GM23248 (cell line): ENCODE data around the gene METTL27. TPM values are rescaled to one million over a fixed set of nuclear protein-coding genes. Genes with fewer than 3 reads are reported as not detected.
"Not testable (repeated sequence)": the region's sequence is repeated elsewhere in the genome, so short reads cannot be mapped to it uniquely, and the experiment has no call there.

Experiments used
- DNase-seq: peaks from one replicate; pipeline ENCODE4 v3.0.0-alpha.2; 2015
- H2AFZ ChIP-seq: fragments of 200-600 bp; sonication (generic); 2 replicates; pipeline ENCODE4 v1.6.1; 2016; ENCODE audit warnings: antibody characterized with exemption
- H3F3A ChIP-seq: fragments of 200-600 bp; sonication (generic); 2 replicates; pipeline ENCODE4 v1.6.1; 2016; ENCODE audit warnings: mild to moderate bottlenecking, antibody characterized with exemption, mixed run types; ENCODE audit not compliant: insufficient read depth
- H3K27ac ChIP-seq: fragments of 200-600 bp; sonication (generic); 2 replicates; pipeline ENCODE4 v1.5.1; 2016; ENCODE audit warnings: mild to moderate bottlenecking
- H3K27me3 ChIP-seq: fragments of 200-600 bp; sonication (generic); replicated peaks from 2 replicates; pipeline ENCODE4 v1.6.1; 2016; ENCODE audit warnings: mild to moderate bottlenecking; ENCODE audit not compliant: insufficient read depth
- H3K36me3 ChIP-seq: fragments of 200-600 bp; sonication (generic); 2 replicates; pipeline ENCODE4 v1.6.1; 2016; ENCODE audit warnings: low read depth, mild to moderate bottlenecking
- H3K4me1 ChIP-seq: fragments of 200-600 bp; sonication (generic); 2 replicates; pipeline ENCODE4 v1.6.1; 2016; ENCODE audit warnings: mild to moderate bottlenecking; ENCODE audit not compliant: insufficient read depth
- H3K4me2 ChIP-seq: fragments of 200-600 bp; sonication (generic); one replicate; pipeline ENCODE4 v1.6.1; 2016; ENCODE audit warnings: mild to moderate bottlenecking; ENCODE audit not compliant: unreplicated experiment
- H3K4me3 ChIP-seq: fragments of 200-600 bp; sonication (generic); 2 replicates; pipeline ENCODE4 v1.5.1; 2016; ENCODE audit warnings: mild to moderate bottlenecking
- H3K79me2 ChIP-seq: fragments of 200-600 bp; sonication (generic); 2 replicates; pipeline ENCODE4 v1.6.1; 2016; ENCODE audit warnings: mild to moderate bottlenecking; ENCODE audit not compliant: insufficient read depth
- H3K9ac ChIP-seq: fragments of 200-600 bp; sonication (generic); 2 replicates; pipeline ENCODE4 v1.6.1; 2016; ENCODE audit warnings: mild to moderate bottlenecking
- H3K9me2 ChIP-seq: fragments of 200-600 bp; sonication (generic); 2 replicates; pipeline ENCODE4 v1.6.1; 2016; ENCODE audit warnings: mixed run types, mild to moderate bottlenecking, moderate library complexity; ENCODE audit not compliant: insufficient read depth
- H3K9me3 ChIP-seq: fragments of 200-600 bp; sonication (generic); one replicate; pipeline ENCODE4 v1.6.1; 2017; ENCODE audit warnings: low read depth
- H4K20me1 ChIP-seq: fragments of 200-600 bp; sonication (generic); 2 replicates; pipeline ENCODE4 v1.6.0; 2016; ENCODE audit not compliant: insufficient read depth
- EZH2 ChIP-seq: fragments of 200-600 bp; sonication (generic); IDR thresholded peaks from 2 replicates; pipeline ENCODE4 v1.6.1; 2018; ENCODE audit warnings: antibody characterized with exemption, mild to moderate bottlenecking; ENCODE audit not compliant: insufficient read depth, poor library complexity, severe bottlenecking
- EZH2phosphoT487 ChIP-seq: fragments of 200-600 bp; sonication (generic); IDR thresholded peaks from 2 replicates; pipeline ENCODE4 v1.6.1; 2018; ENCODE audit warnings: antibody characterized with exemption, moderate library complexity, mild to moderate bottlenecking, low read depth; ENCODE audit not compliant: insufficient read depth
- WGBS, 2 experiments: methylation state at CpG; one replicate each; pipeline ENCODE4 v1.1.6; 2015 to 2017; ENCODE audit warnings: low lambda C conversion rate in 2 of 2, low coverage in 1 of 2; ENCODE audit errors: missing lambda C conversion rate in 2 of 2; 5-methylcytosine and 5-hydroxymethylcytosine counted together
- in situ Hi-C: fragments of 300-500 bp; cut with MboI; formaldehyde crosslinking; loops from 2 replicates; pipeline ENCODE4 v1.15.0; 2020
- polyA plus RNA-seq: library from polyadenylated mRNA; unstranded; fragments of >200 nt; fragmentation: Nextera tagmentation; extraction: Ambion mirVana; gene quantifications from 2 replicates; pipeline ENCODE4 v1.2.1, GENCODE V29; 2016
- total RNA-seq: library from RNA; depleted of rRNA; stranded (reverse); fragments of >200 nt; shearing (Covaris generic); gene quantifications from 2 replicates; pipeline ENCODE4 v1.2.3, GENCODE V29; 2014; rRNA removed

METTL27 gene
- total and polyA plus RNA-seq, 2 experiments from 2014 or later, result 5.3 to 6.5 TPM

DNA sequence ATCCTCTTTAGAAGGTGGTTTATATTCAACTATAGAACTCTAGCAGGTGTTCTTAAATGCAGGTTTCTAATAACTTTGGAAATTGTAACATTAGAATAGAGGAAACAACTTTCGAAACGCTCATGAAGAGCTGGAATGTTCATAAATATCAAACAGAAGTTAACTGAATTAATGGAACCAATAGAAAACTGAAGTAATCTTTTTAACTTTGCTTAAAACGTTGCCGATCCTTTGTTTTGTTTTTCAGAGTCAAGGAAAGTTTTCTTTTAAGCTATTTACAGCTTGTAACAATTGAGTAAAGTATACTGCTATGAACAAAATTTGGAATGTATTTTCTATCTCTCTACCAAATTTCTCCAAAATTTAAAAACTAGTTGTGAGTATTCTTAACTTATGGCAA lies 53.3 kb downstream of the METTL27 start:
- Histone ChIP-seq H3K4me2 (no peak overlapping the region), H2AFZ (no peak overlapping the region), H3K79me2 (no peaks in the 10 kb centered on the region), H3K27ac (no peak overlapping the region), H3K27me3 (no peaks in the 10 kb centered on the region), H3K9me3 (no peaks in the 10 kb centered on the region), H4K20me1 (no peaks in the 10 kb centered on the region), H3K4me3 (no peak overlapping the region), H3K4me1 (no peaks in the 10 kb centered on the region), H3F3A (no peaks in the 10 kb centered on the region), H3K36me3 (no peaks in the 10 kb centered on the region), H3K9ac (no peak overlapping the region), H3K9me2 (no peaks in the 10 kb centered on the region)
- TF ChIP-seq EZH2phosphoT487 (no peak), EZH2 (no peak)
- DNase-seq, result no peak
- in situ Hi-C loops, result no loop called here
- 71 to 73% methylated on average over 4 of the region's 4 CpGs for WGBS, 2 experiments

DNA sequence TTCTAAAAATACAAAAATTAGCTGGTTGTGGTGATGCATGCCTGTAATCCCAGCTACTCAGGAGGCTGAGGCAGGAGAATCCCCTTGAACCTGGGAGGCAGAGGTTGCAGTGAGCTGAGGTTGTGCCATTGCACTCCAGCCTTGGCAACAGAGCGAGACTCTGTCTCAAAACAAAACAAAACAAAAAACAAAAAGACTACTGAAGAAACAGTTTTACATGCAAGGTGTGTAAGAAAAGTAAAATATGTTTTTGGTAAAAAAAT lies 54.6 kb downstream of the METTL27 start:
- H3K4me3 ChIP-seq, H3K9me3 ChIP-seq, H3K27ac ChIP-seq, H3K4me2 ChIP-seq, H3F3A ChIP-seq, H3K4me1 ChIP-seq, H3K27me3 ChIP-seq, H3K79me2 ChIP-seq, H3K9ac ChIP-seq, in situ Hi-C loops, H3K9me2 ChIP-seq, H2AFZ ChIP-seq, H4K20me1 ChIP-seq, H3K36me3 ChIP-seq, DNase-seq: not testable (repeated sequence)
- 61 to 71% methylated on average over 1 of the region's 1 CpG for WGBS, 2 experiments

DNA sequence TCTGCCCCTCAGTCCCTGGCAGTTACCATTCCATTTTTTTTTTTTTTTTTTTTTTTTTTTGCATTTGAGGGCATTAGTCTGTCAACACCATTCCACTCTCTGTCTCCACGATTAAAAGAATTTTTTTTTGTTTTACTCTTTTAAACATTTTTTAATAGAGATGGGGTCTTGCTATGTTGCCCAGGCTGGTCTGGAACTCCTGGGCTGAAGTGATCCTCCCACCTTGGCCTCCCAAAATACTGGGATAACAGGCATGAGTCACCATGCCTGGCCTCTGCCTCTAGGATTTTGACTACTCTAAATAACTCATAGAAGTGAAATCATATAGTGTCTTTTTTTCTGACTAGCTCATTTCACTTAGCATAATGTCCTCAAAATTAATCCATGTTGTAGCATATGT lies 55.7 kb downstream of the METTL27 start:
- H3F3A ChIP-seq, result no peaks in the 10 kb centered on the region
- H3K4me1 ChIP-seq, result no peaks in the 10 kb centered on the region
- H4K20me1 ChIP-seq, result no peaks in the 10 kb centered on the region
- no peak for TF ChIP-seq EZH2phosphoT487
- in situ Hi-C loops, result no loop called here
- no peak overlapping the region for H3K4me2 ChIP-seq
- no peaks in the 10 kb centered on the region for H3K79me2 ChIP-seq
- H3K27ac ChIP-seq, result no peak overlapping the region
- H3K27me3 ChIP-seq, result no peaks in the 10 kb centered on the region
- no peaks in the 10 kb centered on the region for H3K9me3 ChIP-seq
- H3K9me2 ChIP-seq, result no peaks in the 10 kb centered on the region
- no peak overlapping the region for H3K9ac ChIP-seq
- no peak for DNase-seq
- WGBS, 2 experiments, result 30 to 52% methylated on average over 1 of the region's 1 CpG
- H3K4me3 ChIP-seq, result no peak overlapping the region
- H2AFZ ChIP-seq, result no peak overlapping the region
- H3K36me3 ChIP-seq, result no peaks in the 10 kb centered on the region

Other genes starting within 250 kb of the METTL27 start
- not detected in 2 replicates for gene MLXIPL, start 218.0 kb downstream of the METTL27 start, total RNA-seq
- gene MLXIPL, start 218.0 kb downstream of the METTL27 start, polyA plus RNA-seq, result not detected in 2 replicates
- gene VPS37D, start 174.7 kb downstream of the METTL27 start, total RNA-seq, result 3.5 and 5.9 TPM in 2 replicates
- gene VPS37D, start 174.7 kb downstream of the METTL27 start, polyA plus RNA-seq, result 1.2 and 1.3 TPM in 2 replicates
- 5.2 and 5.7 TPM in 2 replicates for gene DNAJC30, start 159.1 kb downstream of the METTL27 start, total RNA-seq
- 12.7 and 14.3 TPM in 2 replicates for gene DNAJC30, start 159.1 kb downstream of the METTL27 start, polyA plus RNA-seq
- gene BUD23, start 158.9 kb downstream of the METTL27 start, total RNA-seq, result 36.2 and 48.2 TPM in 2 replicates
- 95.1 and 98.5 TPM in 2 replicates for gene BUD23, start 158.9 kb downstream of the METTL27 start, polyA plus RNA-seq
- 10.9 and 20.6 TPM in 2 replicates for gene STX1A, start 122.8 kb downstream of the METTL27 start, total RNA-seq
- 10.1 and 12.0 TPM in 2 replicates for gene STX1A, start 122.8 kb downstream of the METTL27 start, polyA plus RNA-seq
- gene ABHD11, start 103.7 kb downstream of the METTL27 start, total RNA-seq, result 8.9 and 20.8 TPM in 2 replicates
- gene ABHD11, start 103.7 kb downstream of the METTL27 start, polyA plus RNA-seq, result 17.6 and 18.1 TPM in 2 replicates
- not detected in 2 replicates for gene CLDN3, start 72.2 kb downstream of the METTL27 start, total RNA-seq
- not detected in 2 replicates for gene CLDN3, start 72.2 kb downstream of the METTL27 start, polyA plus RNA-seq
- not detected in 2 replicates for gene CLDN4, start 11.5 kb downstream of the METTL27 start, total RNA-seq
- gene CLDN4, start 11.5 kb downstream of the METTL27 start, polyA plus RNA-seq, result 0.06 and 0.10 TPM in 2 replicates
- not detected in 2 replicates for gene TMEM270, start 18.6 kb upstream of the METTL27 start, total RNA-seq
- gene TMEM270, start 18.6 kb upstream of the METTL27 start, polyA plus RNA-seq, result not detected in 2 replicates
- 698 and 974 TPM in 2 replicates for gene ELN, start 185.7 kb upstream of the METTL27 start, total RNA-seq
- 539 and 568 TPM in 2 replicates for gene ELN, start 185.7 kb upstream of the METTL27 start, polyA plus RNA-seq
- gene LIMK1, start 241.3 kb upstream of the METTL27 start, total RNA-seq, result 30.0 and 37.3 TPM in 2 replicates
- 3.9 TPM in 2 replicates for gene LIMK1, start 241.3 kb upstream of the METTL27 start, polyA plus RNA-seq